NB4 (cell line): ENCODE measurements around the gene SNX9.

ENCODE experiments used
- DNase-seq: peaks from one replicate; pipeline ENCODE4 v3.0.0; 2010; ENCODE audit warnings: low read depth
- H3K4me3 ChIP-seq: one replicate; pipeline ENCODE4 v1.5.1; 2011; ENCODE audit warnings: mild to moderate bottlenecking, low read depth, low read length, moderate library complexity
- CTCF ChIP-seq: IDR thresholded peaks from one replicate; pipeline ENCODE4 v1.5.1; 2012; ENCODE audit warnings: low read depth, low read length
- MAX ChIP-seq: IDR thresholded peaks from 2 replicates; pipeline ENCODE4 v1.6.1; 2011; ENCODE audit warnings: low read depth, low read length
- MYC ChIP-seq: IDR thresholded peaks from 2 replicates; pipeline ENCODE4 v1.6.1; 2011; ENCODE audit warnings: low read depth, low read length
- POLR2A ChIP-seq: IDR thresholded peaks from 2 replicates; pipeline ENCODE4 v1.6.1; 2011; ENCODE audit warnings: mild to moderate bottlenecking; ENCODE audit not compliant: insufficient read length; ENCODE audit errors: extremely low read depth

The SNX9 gene

GRCh38 chr6:157778719-157779118 is 44.3 kb upstream of the SNX9 start:
- DNase-seq, result no peak
- no peak for TF ChIP-seq POLR2A
- no peak for TF ChIP-seq CTCF
- no peak for TF ChIP-seq MYC
- TF ChIP-seq MAX, result no peak
- H3K4me3 ChIP-seq, result no peak overlapping the region

- TF ChIP-seq POLR2A (no peak), MAX (no peak), CTCF (no peak), MYC (no peak)
- peak; percentile 23 for DNase-seq
- H3K4me3 ChIP-seq, result no peak overlapping the region
These were observed 43.1 kb upstream of the SNX9 start for GRCh38 chr6:157779705-157780604.

GRCh38 chr6:157785636-157786035 is 37.4 kb upstream of the SNX9 start:
- TF ChIP-seq MYC, result no peak
- TF ChIP-seq MAX, result no peak
- no peak for TF ChIP-seq POLR2A
- TF ChIP-seq CTCF, result no peak
- no peak for DNase-seq
- H3K4me3 ChIP-seq, result no peak overlapping the region

GRCh38 chr6:157786221-157786620 is 36.8 kb upstream of the SNX9 start:
- no peak overlapping the region for H3K4me3 ChIP-seq
- no peak for TF ChIP-seq CTCF
- TF ChIP-seq MYC, result no peak
- no peak for TF ChIP-seq POLR2A
- TF ChIP-seq MAX, result no peak
- DNase-seq, result no peak

GRCh38 chr6:157787080-157787479 is 36.0 kb upstream of the SNX9 start:
- no peak for TF ChIP-seq CTCF
- no peak for TF ChIP-seq MYC
- no peak for TF ChIP-seq MAX
- no peak for TF ChIP-seq POLR2A
- H3K4me3 ChIP-seq, result no peak overlapping the region
- DNase-seq, result peak; percentile 14

GRCh38 chr6:157788180-157788579 is 34.9 kb upstream of the SNX9 start:
- TF ChIP-seq MYC (no peak), MAX (no peak), CTCF (no peak), POLR2A (no peak)
- DNase-seq, result no peak
- no peak overlapping the region for H3K4me3 ChIP-seq
